GM19452 (cell line): Measurements from ENCODE around the gene RASSF4.
"Not testable (repeated sequence)": the region's sequence is repeated elsewhere in the genome, so short reads cannot be mapped to it uniquely, and the experiment has no call there.

Experiments
- ATAC-seq: cut with Tn5 transposase; IDR thresholded peaks from one replicate; pipeline ENCODE4 v1.9.1; 2021; ENCODE audit not compliant: unreplicated experiment

The RASSF4 gene

GRCh38 chr10:45000752-45001380 is 41.3 kb downstream of the RASSF4 start, which contains the start of gene ZNF22:
Gene ZNF22, plus strand, starts transcription at chr10:45000923. Its CDS starts 2,446 bp downstream, at chr10:45003369.
- ATAC-seq, result peak; percentile 80

DNA sequence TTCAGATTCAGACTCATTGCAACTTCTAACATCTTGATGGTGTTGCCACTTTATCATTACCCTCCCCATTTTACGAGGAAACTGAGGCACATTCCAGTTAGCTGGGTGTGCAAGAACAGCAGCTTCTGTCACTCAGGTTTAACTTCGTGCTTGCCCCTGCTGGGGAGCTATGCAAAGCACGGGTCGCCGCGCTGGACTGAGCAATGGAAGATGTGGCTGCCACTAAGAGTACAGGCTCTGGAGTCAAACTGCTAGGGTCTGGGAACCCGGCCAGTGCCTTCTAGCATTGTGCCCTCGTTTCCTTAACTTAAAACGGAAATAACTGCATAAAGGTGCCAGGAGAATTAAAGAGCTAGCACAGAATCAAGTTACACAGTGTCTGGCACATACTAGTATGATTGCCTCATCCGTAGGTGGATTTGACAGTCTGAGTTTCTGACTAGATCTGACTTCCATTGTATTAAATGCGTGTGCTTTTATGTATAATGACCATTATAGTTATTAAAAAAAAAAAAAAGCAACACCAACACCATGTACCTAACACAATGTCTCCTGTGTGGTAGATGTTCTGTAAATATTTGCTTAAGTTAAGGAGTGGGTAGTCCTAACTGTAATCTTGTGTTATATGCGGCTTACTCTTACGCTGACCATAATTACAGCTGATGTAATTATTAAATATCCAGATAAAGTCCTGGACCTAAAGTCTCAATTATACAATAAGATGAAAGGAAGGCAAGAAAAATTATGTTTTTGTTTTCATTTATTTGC is 42.0 kb downstream of the RASSF4 start:
- ATAC-seq, result peak; percentile 75

- no peak for ATAC-seq
Observed at GRCh38 chr10:45003432-45004000, 43.9 kb downstream of the RASSF4 start.

DNA sequence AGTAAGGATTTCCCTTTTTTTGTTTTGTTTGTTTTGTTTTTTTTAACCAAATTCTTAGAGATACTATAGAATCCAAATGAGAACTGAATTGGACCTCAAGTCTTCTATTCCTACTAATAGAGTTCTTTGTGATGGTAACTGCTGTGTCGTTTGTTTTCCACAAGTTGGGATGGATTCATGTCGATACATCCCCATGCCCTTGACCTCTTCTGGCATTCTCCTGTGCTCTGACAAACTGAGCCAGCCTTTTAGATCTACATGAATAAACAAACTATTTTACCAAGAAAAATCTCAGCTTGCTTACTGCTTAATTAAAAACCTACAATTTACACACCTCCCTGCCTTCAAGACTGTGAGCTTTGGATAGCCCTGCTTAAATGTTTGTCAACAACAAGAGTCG is 45.1 kb downstream of the RASSF4 start:
- no peak for ATAC-seq

DNA sequence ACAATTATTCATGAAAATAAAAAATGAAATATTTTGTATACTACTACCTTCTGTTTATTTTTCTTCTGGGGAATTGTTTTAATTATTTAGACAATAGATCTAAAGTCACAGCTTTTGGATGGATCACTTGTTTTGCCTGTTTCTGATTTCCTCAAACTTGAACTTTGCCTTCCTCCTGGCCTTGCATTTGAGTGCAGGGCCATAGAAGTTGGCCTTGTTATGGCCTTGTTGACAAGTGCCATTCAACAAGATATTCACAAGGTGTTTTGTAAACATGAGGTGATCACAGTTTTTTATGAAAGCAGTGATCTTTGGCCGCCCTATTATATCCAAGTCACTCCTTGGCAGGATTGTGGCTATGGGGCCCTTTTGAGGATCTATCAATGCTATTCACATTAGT is 45.7 kb downstream of the RASSF4 start:
- no peak for ATAC-seq

- ATAC-seq, result no peak
Observed at GRCh38 chr10:45006276-45007030, 46.9 kb downstream of the RASSF4 start.

DNA sequence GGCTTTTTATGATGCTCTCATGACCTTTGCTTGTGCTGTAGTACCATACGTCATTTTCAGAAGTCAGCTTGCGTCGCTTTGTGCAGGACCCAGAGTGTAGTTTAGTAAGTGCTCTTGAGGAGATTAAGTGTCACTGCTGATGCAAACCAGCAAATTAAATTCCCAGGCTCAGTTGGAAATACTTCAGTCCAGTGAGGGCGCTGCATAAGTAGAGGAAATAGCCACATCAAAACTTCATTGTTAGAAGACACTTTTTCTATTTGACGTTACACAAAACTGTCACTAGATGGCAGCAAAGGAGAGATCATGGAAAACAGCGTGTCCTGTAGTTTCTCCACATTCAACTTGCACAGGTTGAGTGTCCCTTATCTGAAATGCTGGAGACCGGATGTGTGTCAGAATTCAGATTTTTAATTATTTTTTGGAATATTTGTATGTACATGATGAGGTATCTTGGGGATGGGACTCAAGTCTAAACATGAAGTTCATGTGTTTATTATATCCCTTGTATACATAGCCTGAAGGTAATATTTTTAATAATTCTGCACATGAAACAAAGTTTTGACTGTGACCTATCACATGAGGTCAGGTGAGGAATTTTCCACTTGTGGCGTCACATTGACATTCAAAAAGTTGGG is 49.0 kb downstream of the RASSF4 start:
- ATAC-seq, result peak; percentile 76

GRCh38 chr10:45014557-45014956 is 55.0 kb downstream of the RASSF4 start:
- ATAC-seq, result not testable (repeated sequence)

GRCh38 chr10:45015590-45015989 is 56.0 kb downstream of the RASSF4 start:
- no peak for ATAC-seq

DNA sequence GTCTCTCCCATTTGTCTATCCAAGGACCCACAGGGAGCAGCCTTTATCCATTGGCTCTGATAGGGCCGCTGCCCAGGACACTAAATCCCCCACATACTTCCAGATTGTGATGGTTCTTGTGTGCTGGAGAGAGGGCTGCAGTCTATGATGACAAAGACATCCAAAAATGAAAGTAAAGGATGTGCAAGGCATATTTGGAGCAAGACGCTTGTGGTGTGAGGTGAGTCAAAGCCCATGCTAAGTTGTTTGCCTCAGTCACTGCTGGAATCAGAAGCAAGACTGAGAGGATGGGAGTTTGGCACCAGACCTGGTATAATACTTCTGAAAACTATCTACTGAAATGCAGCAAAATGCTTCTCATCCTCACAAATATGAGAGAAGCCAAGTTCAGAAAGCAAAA is 63.8 kb downstream of the RASSF4 start:
- ATAC-seq, result no peak

DNA sequence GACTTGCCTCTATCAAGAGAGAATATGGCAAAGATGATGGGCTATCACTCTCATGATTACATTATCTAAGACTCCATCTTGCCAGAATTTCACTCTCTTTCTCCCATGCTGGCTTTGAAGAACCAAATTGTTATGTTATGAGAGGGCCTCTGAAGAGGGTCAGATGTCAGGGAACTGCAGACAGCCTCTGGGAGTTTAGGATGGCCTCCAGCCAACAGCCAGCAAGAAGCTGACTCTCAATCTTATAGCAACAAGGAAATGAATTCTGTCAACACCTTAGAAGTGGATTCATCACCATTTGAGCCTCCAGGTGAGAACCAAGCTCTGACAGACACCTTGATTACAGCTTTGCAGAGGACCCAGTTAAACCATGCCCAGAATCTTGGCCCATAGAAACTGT is 74.7 kb downstream of the RASSF4 start:
- no peak for ATAC-seq

DNA sequence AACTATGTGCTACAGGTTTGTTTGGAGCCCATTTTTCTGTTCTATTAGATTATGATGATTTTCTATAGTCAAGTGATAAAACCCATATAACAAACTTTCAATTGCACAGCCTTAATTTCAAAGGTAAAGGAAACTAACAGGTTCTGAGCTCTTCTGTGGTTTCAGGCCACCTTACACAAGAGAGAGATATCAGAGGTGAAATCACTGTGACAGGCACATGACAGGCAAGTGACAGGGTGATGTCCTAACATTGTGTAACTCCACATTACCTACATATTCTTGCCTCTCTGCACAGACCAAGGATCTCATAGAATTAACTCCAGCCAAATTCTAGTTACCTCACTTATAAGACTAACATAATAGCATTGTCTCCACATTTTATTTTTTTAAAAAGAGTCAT is 76.1 kb downstream of the RASSF4 start:
- ATAC-seq, result no peak

GRCh38 chr10:45040921-45041542 is 81.4 kb downstream of the RASSF4 start:
- no peak for ATAC-seq

GRCh38 chr10:45044290-45044689 is 84.7 kb downstream of the RASSF4 start:
- ATAC-seq, result no peak
